ENCODE data around the gene FBLN5.
"Not testable (repeated sequence)": the region's sequence is repeated elsewhere in the genome, so short reads cannot be mapped to it uniquely, and the experiment has no call there.

The FBLN5 gene

DNA sequence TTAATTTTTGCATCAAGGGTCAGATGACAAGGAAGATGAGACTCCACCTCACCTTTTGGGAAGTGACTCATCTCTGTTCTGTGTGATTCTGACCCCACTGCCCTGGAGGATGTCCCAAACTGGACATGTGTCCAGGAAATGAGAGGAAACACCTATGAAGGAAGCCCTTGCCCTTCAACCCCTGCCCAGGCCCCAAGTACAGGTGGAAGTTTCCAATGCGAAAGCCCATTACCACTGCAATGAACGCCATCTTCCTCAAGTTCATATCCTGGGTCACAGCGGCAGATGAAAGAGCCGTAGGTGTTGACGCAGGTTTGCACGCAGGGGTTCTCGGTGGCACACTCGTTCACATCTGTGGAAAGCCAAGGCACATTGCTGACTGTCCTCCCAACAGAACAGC lies 60.5 kb downstream of the FBLN5 start:
- no peak for DNase-seq

DNA sequence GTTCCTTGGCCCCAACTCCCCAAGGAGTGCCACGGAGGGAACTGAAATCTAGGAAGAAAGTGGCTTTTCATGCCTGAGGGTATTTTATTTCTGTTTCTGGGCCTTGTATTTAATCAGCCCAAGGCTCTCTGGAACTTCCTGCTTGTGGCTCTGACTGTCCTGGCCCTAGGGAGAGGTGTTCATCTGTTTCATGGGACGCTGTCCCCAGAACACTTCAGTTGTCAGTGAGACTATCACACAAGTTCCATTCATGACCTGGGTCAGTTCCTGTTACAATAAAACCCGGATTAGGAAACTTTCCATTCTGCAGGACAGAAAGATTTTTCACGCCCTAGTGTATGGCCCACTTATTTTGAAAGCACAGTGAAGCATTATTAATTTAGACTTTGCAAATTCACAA lies 61.7 kb downstream of the FBLN5 start:
- no peak for DNase-seq

DNA sequence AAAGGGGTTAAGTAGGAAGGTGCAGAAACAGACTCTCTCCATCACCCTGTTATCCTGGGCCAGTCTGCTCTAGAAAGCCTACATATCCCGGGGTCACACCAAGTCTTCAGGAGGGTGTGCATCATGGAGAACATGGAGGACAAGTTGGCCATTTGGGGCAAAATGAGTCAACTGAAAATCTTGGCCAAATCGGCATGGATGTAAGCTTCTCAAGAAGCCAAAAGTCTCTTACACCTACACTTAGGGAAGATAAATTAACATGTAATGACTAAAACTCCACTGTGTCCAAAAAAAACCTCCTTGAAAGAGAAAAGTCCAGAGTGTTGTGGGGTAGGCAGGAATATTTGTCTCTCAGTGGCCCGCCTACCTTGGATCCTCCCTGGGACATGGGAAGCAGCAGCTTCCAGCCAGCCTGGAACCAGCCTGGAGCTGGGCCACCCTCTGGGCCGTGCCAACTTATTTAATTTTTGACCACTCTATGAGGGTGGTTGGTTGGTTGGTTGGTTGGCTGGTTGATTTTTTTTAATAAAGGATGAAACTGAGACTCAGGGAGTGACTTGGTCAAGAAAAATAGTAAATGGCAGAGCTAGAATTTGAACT lies 62.3 kb downstream of the FBLN5 start:
- no peak for DNase-seq

DNA sequence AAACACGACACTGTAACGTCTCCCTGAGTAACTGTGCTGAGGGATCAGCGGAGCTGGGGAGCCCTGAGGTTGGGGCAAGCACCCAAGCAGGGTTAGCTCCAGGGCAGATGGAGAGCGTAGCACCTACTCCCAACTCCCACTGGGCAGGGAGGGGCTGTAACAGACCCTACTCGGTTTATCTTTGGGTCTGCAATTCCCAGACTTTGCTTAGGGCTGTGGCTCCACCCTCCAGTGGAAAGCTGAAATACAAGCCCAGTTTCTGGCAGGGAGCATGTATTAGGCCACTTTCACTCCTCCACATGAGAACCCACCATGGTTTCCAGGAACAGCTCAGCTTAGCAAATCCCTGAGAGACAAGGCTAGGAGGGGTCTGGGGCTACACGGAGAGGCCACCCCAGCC lies 62.8 kb downstream of the FBLN5 start:
- no peak for DNase-seq

DNA sequence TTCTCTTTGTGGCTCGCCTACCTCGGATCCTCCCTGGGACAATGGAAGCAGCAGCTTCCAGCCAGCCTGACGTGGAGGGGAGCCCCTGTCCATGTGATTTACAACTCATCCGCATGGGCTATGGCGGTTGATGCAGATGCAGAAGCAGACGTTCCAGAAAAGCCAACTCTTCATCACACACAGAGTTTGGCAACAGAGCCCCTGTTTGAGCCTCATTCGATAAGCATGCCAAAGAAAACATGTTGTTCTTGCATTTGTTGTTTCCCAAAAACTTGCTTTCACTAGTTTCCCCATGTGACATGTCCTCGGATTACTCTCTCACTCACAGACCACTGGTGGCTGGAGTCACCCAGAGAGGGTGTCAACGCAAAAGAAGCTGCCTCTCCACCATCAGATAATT lies 63.7 kb downstream of the FBLN5 start:
- no peak for DNase-seq

DNA sequence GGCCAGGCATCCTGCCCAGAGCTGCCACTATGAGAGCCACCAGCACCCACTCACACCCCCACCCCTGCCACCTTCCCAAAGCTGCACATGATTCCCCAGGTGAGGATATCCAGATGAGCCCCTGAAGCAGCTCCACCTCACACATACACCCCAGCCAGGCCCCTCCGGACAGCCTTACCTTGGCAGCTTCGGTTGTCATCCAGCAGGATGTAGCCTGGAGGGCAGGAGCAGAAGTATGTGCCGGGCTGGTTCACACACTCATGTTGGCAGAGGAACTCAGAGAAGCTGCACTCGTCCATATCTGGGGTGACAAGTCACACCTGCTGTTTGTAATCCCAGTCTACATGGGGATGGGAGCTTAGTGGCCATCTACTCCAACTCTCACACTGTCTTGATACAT lies 64.7 kb downstream of the FBLN5 start:
- DNase-seq: no peak

DNA sequence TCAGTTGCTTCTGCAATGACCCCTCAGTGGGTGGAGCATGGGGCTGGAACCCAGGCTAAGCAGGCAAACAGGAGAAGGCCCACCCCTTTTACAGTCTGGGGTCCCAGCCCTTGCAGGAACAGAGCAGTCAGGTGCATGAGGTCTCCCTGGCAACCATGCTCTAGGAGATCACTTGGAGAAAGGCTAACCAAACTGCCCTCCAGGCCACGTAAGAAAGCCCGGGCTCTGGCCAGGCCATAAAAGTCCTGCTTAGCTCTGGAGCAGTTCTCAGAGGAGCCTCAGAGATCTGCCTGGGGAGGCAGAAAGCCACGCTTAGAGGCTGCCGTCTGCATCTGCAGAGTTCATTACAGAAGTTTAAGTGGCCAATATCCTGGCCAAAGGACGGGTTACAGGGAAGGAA lies 65.1 kb downstream of the FBLN5 start:
- DNase-seq: no peak

DNA sequence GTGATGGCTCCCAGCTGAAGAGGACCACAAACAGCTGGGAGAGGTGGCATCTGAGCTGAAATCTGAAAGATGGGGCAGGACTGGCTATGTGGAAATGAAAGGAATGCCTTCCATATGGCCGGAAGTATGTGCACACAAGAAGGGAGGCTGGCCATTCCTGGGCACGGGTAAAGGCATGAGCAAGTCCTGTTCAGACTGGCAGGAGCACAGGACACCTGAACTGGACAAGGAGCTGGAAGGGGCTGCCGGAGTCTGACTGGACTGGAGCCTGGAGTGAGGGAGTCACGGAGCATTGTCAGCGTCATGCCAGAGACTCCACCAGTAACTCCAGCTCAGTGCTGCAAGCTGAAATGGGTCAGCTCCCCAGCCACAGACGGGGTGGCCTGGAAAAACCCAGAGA lies 68.3 kb downstream of the FBLN5 start:
- no peak for DNase-seq

DNA sequence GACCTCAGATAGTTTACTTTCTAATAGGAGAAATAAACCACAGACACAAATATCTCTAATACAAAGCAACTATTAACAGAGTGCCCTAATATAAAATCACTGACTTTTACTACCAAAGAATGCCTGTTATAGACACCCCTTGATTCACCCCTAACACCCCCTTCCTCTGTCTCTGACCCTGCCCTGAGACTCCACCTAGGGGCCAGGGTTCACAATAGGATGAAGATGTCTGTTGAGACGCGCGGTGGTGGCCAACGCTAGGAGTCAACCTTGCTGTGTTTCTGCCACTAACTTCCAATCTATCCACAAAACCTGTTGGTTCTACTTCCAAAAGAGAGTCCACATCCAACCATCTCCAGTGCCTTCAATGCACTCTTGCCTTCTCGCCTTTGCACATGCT lies 69.2 kb downstream of the FBLN5 start:
- DNase-seq: no peak

DNA sequence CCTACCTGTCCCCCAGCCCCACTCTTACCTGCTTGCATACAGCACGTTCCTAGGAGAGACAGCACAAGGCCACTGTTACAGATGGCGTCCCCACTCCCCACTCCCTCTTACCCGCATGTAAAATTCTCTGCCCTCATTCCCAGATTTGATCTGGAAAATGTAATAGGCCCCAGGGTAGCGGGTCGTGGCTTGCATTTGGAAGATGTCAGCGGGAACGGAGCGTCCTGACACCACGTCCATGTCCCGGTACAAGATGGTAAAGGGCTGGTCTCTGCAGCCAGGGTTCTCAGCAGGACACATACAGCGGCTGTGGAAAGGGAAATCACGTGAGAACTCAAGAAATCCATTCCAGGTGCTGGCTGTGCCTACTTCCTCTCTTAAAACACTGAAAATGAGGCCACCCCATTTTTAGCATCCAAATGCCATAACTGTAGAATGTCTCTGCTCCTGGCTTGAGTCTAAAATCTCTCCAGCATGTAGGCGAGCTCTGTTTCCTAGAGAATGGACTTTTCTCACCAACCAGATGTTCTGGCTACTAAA lies 70.0 kb downstream of the FBLN5 start:
- no peak for DNase-seq

DNA sequence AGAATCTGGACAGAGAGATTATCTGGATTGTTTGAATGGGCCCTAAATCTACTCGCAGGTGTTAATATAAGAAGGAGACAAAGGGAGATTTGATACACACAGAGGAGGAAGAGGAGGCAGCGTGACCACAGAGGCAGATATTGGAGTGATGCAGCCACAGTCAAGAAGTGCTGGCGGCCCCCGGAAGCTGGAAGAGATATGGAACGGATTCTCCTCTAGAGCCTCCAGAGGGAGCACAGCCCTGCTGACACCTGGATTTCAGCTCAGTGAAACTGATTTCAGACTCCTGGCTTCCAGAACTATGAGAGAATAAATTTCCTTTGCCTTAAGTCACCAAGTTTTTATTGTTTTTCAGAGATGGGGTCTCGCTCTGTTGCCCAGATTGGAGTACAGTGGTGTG lies 71.0 kb downstream of the FBLN5 start:
- no peak for DNase-seq

DNA sequence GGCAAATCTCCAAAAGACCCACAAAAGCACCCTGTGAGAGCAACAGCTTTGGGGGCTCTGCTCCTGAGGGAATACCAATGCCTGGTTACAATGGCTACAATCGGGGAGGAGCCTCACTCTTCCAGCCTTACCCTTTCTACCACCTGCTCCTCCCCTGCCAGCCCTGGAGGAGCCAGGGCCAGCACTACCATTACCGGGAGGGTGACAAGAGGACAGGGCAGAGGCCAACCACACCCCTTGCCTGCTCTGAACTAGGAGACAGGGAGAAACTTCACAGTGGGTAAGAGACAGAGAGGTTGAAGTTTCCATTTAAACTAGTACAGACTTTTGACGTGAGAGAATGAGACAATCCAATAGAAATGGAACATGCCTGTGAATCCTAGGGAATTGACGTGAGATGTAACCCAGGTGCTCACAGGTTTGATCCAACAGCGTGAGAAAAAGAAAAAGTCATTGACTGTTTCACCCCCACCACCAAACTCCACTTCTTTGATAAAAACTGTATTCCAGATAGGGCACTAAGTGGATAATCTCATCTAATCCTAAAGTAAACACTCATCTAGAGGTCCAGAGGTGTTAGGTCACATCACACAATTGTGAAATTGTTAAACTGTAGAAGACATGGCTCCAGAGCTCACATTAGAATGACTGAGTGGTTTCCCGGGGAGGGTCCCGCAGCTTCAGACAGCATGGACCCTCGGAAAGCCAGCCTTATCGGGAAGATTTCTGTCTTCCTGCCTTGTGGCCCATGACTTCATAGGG lies 71.8 kb downstream of the FBLN5 start:
- no peak for DNase-seq

DNA sequence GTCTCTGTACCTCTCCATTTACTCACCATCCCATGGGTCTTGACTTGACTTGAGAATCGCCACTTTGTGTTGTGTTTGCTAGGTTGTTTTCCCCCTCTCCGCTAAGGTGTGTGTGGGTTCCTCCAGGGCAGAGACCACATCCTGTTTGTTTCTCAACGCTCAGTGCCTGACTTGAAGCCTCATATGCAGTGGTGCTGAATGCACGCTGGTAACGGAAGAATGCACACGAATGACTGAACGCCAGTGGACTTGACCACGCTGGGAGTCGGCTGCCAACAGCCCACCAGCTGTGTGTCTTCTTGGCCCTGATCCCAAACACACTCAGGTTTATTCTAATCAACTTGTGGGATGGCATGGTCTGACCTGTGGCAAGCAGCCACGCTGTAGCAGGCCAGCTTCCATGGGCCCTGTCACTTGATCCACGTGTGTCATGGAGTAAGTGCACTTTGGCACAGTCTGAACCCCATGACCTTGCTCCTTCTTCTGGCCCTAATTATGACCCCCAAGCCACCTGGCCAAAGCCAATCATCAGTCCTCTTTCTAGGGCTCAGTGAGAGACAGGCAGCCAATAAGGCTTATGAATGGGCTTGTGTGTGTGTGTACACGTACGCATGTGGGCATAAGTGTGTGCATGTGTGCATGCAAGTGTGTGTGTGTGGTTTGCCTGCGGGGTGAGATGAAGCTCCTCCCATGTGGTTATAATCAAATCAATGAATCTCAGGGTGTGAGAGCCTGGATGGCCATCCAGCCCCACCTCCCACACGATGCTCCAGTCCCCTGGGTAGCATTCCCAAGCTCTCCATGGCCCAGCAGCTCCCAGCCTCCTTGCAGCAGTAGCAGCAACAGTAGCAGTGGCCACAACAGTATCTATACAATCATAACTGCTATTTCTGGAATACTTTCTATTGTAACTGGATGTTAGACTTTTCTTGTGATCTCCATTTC lies 73.8 kb downstream of the FBLN5 start:
- DNase-seq: no peak

DNA sequence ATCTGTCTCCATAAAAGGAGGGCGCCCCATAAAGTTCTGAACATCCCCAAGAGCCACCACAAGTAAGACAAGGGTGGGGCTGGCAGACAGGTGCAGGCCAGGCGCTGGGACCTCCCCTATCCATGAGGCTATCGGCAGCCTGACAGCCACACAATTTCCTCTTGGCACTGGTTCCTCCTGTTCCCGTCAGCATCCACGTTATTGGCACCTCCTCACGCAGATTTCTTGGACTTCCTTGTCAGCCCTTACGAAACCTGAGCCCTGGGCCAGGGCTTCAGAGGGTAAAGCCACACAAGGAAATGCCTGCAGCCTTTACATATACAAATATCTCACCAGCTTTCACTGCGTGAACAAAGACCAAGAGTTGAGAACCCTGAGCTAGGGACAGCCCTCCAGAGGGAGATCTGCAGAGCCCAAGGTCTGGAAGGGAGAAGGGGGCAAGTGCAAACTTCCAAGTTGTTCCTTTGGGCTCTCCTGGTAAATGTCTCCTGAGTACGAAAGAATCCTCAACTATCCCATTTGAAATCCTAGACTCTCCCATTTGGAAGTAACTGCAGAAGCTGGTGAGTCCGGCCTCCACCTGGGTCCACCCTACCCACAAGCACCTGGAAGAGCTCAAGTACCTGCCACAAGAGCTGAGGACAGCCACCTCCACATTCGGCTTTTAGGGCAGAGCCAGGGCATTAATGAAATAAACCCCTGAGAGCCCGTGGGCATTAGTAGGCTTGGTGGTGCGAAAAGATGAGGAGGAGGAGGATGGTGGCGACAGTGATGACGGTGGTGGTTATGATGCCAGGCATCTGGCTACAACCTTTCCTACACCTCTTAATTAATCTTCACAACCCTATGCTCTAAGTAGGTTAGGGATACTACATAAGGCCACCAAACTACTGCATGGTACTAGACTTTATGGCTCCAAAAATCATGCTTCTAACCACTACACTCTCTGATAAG lies 74.7 kb downstream of the FBLN5 start:
- no peak for DNase-seq

DNA sequence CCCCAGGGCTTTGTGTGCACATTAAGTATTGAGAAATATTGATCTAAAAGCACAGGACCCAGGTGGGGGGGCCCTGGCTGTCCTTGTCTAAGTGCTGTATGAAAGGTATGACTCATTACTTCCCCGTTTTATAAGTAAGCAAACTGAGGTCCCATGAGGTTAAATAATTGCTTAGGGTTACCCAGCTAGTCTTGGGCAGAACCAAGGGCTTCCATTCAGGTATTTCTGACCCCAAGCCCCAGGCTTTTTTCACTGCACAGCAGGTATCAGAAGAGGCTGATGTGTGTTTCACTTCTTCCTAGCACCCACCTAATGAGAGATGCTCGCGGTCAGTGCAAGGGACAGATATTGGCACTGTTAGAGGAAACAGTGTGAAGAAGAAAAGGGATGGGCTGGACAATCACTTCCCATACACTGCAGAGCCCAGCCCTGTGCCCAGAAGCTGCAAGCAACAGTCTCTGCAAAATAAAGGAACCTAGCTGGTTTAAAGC lies 75.4 kb downstream of the FBLN5 start:
- DNase-seq: no peak

DNA sequence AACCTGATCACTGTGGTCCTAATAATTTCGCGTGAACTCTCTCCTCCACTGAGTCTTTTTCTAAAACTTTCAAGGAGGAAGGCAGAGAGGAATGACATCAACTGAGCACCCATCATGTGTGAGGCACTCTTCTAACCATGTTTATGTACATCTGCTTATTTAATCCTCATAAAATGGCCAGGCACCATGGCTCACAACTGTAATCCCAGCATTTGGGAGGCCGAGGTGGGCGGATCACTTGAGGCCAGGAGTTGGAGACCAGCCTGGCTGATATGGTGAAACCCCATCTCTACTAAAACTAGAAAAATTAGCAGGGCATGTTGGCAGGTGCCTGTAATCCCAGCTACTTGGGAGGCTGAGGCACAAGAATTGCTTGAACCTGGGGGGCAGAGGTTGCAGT lies 76.1 kb downstream of the FBLN5 start:
- not testable (repeated sequence) for DNase-seq

DNA sequence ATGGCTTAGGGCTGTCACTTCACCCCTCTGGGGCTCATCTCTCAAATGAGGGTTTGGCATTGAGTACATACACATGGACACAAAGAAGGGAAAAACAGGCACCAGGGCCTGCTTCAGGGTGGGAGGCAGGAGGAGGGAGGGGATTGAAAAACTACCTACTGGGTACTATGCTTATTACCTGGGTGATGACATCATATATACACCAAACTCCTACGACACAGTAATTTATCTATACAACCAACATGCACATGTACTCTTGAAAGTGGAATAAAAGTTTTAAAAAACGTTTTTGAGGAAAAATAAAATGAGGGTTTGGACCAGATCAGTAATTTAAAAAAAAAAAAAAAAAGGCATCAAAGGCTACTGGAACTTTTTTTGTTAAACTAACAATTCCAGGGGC lies 76.6 kb downstream of the FBLN5 start:
- DNase-seq: no peak

DNA sequence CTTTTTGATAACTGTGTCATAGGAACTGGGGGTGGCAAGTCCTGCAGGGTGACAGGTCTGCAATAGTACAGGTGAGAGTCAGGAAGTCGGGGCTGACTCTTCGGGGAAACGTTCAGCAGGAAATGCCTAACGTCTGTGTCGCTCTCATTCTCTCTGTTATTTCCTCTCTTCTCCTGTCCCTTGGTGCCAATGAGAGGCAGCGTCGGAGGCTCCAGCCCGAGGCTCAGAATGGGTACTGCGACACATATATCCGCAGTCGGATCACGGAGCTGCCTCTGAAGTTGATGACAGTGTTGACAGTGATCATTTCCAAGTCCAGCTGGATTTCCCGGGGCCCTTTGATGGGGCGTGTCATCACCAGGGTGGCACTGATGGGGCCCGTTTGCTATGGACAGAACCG lies 77.5 kb downstream of the FBLN5 start:
- DNase-seq: no peak

DNA sequence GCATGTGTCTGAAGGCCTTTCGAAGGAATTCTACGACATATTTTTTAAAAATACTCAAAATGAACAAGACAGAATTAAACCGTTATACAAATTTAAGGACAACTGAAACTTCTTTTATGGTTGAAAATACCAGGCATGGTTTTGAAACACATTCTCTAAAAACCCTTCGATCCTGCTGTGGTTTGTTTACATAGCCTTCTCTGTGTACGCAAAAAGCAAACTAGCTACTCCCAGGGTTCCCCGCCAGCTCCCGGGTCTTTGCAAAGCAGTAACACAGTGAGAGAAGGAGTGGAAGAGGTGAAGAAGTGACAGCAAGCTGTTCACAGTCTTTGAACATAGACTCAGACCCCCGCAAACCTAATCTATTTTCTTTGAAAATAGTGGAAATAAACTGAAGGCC lies 77.9 kb downstream of the FBLN5 start:
- no peak for DNase-seq

DNA sequence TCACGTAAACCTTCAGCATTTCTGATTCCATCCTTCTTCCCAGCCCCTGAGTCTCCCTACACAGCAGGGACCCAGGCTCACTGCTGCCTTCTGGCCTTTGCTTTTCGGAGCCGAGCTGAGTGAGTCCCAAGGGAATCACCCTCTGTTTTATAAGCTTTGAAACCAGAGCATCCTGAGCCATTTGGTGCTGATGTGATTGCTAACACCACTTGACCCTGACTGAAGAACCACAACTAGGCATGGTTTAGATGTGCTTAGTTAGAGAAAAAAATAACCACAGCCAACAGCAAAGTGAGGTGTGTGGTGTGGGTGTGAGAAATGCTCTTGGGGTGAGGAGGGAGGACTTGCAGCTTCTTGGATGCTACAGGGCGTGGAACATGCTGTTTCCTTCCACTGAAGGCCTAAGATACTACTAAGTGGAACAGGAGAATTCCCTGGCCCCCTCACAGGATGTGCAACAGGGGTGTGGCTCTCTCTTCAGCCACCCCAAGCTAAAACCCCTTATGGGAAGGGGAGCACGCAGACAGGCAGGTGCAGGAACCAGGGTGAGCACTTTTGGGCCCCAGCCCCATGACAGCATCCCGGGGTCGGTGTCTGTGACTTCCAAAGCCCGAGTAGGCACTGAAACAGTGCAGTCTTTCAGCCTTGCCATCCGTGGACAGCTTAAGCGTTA lies 80.0 kb downstream of the FBLN5 start, which contains the start of gene TC2N:
Gene TC2N, minus strand, starts transcription at position 221 of the 673 bp plus-strand sequence. CDS start 53,767 bp downstream, outside the sequence.
- no peak for DNase-seq
